ENCODE results near the gene ADCY4.

ADCY4 gene

GRCh38 chr14:24315807-24316596, 18.9 kb downstream of the ADCY4 start:
- no peak for TF ChIP-seq CTCF (IDR thresholded peaks at IDR 0.05; ENCODE audit: insufficient read depth, low read length)
- TF ChIP-seq SPI1 (IDR thresholded peaks at IDR 0.05; ENCODE audit: borderline replicate concordance, low read depth): no peak
- no peak for TF ChIP-seq GABPA (IDR thresholded peaks at IDR 0.05; ENCODE audit: low read depth)
- no peak for TF ChIP-seq REST (IDR thresholded peaks at IDR 0.05; ENCODE audit: insufficient replicate concordance, low read depth)
- TF ChIP-seq POLR2AphosphoS5 (IDR thresholded peaks at IDR 0.05; ENCODE audit: low read depth): no peak; the same call in 1 of the 2 replicates
- DNase-seq (ENCODE audit: low read depth in 1 of 2, low spot score in 1 of 2): no peak
- H3K27me3 ChIP-seq (ENCODE audit: insufficient read depth, poor library complexity, severe bottlenecking): no peaks in the 10 kb centered on the region
- H3K27ac ChIP-seq (replicated peaks): peak overlapping the region; percentile 93; the same call in 1 of the 2 replicates
- H3K4me3 ChIP-seq (replicated peaks; ENCODE audit: insufficient read depth, low read length): no peak overlapping the region

GRCh38 chr14:24315243-24315806, 19.5 kb downstream of the ADCY4 start:
- H3K4me3 ChIP-seq (replicated peaks; ENCODE audit: insufficient read depth, low read length): no peak overlapping the region; the same call in 1 of the 2 replicates
- H3K27ac ChIP-seq (replicated peaks): peak overlapping the region; percentile 93
- TF ChIP-seq REST (IDR thresholded peaks at IDR 0.05; ENCODE audit: insufficient replicate concordance, low read depth) (no peak), GABPA (IDR thresholded peaks at IDR 0.05; ENCODE audit: low read depth) (no peak), POLR2AphosphoS5 (IDR thresholded peaks at IDR 0.05; ENCODE audit: low read depth) (no peak), SPI1 (IDR thresholded peaks at IDR 0.05; ENCODE audit: borderline replicate concordance, low read depth) (no peak), CTCF (IDR thresholded peaks at IDR 0.05; ENCODE audit: insufficient read depth, low read length) (no peak)
- no peak for DNase-seq (ENCODE audit: low read depth in 1 of 2, low spot score in 1 of 2)
- no peaks in the 10 kb centered on the region for H3K27me3 ChIP-seq (ENCODE audit: insufficient read depth, poor library complexity, severe bottlenecking)

GRCh38 chr14:24314377-24315193, 20.3 kb downstream of the ADCY4 start:
- TF ChIP-seq CTCF (IDR thresholded peaks at IDR 0.05; ENCODE audit: insufficient read depth, low read length) (no peak), REST (IDR thresholded peaks at IDR 0.05; ENCODE audit: insufficient replicate concordance, low read depth) (no peak), SPI1 (IDR thresholded peaks at IDR 0.05; ENCODE audit: borderline replicate concordance, low read depth) (peak; percentile 43; the same call in 1 of the 2 replicates), POLR2AphosphoS5 (IDR thresholded peaks at IDR 0.05; ENCODE audit: low read depth) (no peak)
- H3K27ac ChIP-seq (replicated peaks): peak overlapping the region; percentile 93
- no peak overlapping the region; the same call in 1 of the 2 replicates for H3K4me3 ChIP-seq (replicated peaks; ENCODE audit: insufficient read depth, low read length)
- peak in 1 of 2 experiments; percentile 27 for DNase-seq (ENCODE audit: low read depth in 1 of 2, low spot score in 1 of 2)
- no peaks in the 10 kb centered on the region for H3K27me3 ChIP-seq (ENCODE audit: insufficient read depth, poor library complexity, severe bottlenecking)

Measured in HL-60 (cell line).